Immature natural killer cell (primary cell): ENCODE measurements around the gene CARMIL3. TPM values are rescaled to one million over a fixed set of nuclear protein-coding genes. Genes with fewer than 3 reads are reported as not detected.
"Not testable (repeated sequence)": the region's sequence is repeated elsewhere in the genome, so short reads cannot be mapped to it uniquely, and the experiment has no call there.

Experiments
- DNase-seq, 3 donors: peaks; one replicate each; pipeline ENCODE4 v3.0.0; 2022; ENCODE audit warnings: mixed read lengths in 1 of 3
- H3K27ac Mint-ChIP-seq, 6 donors: one replicate each; pipeline ENCODE4 v1.8.0; 2020; ENCODE audit warnings: mixed read lengths in 6 of 6, mild to moderate bottlenecking in 5 of 6, inconsistent platforms in 4 of 6, moderate library complexity in 3 of 6
- H3K27me3 Mint-ChIP-seq, 3 donors: one replicate each; pipeline ENCODE4 v1.8.0; 2020 to 2021; ENCODE audit warnings: low read depth in 3 of 3, mild to moderate bottlenecking in 3 of 3, mixed read lengths in 3 of 3, moderate library complexity in 3 of 3, inconsistent platforms in 1 of 3
- H3K36me3 Mint-ChIP-seq, 3 donors: one replicate each; pipeline ENCODE4 v1.8.0; 2020; ENCODE audit warnings: mixed read lengths in 3 of 3, inconsistent platforms in 2 of 3, mild to moderate bottlenecking in 2 of 3
- H3K4me1 Mint-ChIP-seq, 2 donors: one replicate each; pipeline ENCODE4 v1.8.0; 2020; ENCODE audit warnings: inconsistent platforms in 2 of 2, mild to moderate bottlenecking in 2 of 2, mixed read lengths in 2 of 2, moderate library complexity in 1 of 2
- H3K4me3 Mint-ChIP-seq, 5 donors: one replicate each; pipeline ENCODE4 v1.8.0; 2020; ENCODE audit warnings: mild to moderate bottlenecking in 5 of 5, mixed read lengths in 5 of 5, inconsistent platforms in 3 of 5, moderate library complexity in 3 of 5
- H3K9me3 Mint-ChIP-seq, 6 donors: one replicate each; pipeline ENCODE4 v1.8.0; 2020; ENCODE audit warnings: mild to moderate bottlenecking in 6 of 6, mixed read lengths in 6 of 6, inconsistent platforms in 4 of 6, moderate library complexity in 3 of 6
- polyA plus RNA-seq, 3 donors: library from polyadenylated mRNA; unstranded; fragments of 300-500 nt; fragmentation: Illumina TruSeq; gene quantifications; one replicate each; pipeline ENCODE4 v1.2.3, GENCODE V29; 2021

CARMIL3 gene, protein sequence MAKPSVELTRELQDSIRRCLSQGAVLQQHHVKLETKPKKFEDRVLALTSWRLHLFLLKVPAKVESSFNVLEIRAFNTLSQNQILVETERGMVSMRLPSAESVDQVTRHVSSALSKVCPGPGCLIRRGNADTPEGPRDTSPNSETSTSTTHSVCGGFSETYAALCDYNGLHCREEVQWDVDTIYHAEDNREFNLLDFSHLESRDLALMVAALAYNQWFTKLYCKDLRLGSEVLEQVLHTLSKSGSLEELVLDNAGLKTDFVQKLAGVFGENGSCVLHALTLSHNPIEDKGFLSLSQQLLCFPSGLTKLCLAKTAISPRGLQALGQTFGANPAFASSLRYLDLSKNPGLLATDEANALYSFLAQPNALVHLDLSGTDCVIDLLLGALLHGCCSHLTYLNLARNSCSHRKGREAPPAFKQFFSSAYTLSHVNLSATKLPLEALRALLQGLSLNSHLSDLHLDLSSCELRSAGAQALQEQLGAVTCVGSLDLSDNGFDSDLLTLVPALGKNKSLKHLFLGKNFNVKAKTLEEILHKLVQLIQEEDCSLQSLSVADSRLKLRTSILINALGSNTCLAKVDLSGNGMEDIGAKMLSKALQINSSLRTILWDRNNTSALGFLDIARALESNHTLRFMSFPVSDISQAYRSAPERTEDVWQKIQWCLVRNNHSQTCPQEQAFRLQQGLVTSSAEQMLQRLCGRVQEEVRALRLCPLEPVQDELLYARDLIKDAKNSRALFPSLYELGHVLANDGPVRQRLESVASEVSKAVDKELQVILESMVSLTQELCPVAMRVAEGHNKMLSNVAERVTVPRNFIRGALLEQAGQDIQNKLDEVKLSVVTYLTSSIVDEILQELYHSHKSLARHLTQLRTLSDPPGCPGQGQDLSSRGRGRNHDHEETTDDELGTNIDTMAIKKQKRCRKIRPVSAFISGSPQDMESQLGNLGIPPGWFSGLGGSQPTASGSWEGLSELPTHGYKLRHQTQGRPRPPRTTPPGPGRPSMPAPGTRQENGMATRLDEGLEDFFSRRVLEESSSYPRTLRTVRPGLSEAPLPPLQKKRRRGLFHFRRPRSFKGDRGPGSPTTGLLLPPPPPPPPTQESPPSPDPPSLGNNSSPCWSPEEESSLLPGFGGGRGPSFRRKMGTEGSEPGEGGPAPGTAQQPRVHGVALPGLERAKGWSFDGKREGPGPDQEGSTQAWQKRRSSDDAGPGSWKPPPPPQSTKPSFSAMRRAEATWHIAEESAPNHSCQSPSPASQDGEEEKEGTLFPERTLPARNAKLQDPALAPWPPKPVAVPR (N-terminal part only)
- polyA plus RNA-seq, result under 1 TPM; 0.09 to 0.82 (median 0.32) TPM

DNA sequence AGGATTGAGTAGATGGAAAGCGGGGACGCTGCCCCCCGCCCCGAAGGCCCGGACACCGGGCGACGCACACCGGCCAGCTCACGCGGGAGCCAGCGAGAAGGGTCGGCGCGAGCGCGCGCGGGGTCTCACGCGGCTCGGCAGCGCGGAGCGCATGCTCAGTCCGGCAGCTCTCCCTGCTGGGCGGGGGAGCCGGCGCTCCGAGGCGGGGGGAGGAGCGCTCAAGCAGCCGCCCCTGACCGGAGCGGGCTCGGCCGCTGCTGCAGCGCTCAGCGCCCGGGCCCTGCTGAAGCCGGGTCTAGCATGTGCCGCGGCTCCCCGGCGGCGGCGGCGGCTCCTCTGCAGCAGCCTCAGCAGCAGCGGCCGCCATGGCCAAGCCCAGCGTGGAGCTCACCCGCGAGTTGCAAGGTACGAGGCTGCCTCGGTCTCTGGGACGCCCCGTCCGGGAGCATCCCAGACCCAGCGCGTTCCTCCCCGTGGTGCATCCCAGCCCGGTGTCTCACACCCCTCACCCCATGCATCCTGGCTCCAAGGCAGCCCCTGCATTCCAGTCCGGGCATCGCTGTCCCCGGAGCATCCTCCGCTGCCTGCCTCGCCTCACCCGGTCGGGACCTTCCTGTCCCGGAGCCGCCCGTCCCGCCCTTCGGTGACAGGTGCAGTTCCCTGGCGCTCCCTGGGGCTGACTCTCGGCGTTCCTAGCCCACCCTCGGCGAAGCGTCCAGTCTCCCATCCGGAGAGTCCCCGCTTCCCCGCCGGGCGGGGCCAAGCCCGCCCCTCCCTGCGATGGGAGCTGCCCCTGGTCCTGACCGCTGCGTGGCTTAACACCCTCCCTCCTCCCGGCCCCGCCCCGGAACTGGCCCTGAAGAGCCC is at the start of gene CARMIL3:
TSS of gene CARMIL3 (plus strand) at position 221 of the 867 bp plus-strand sequence. CDS start at position 366, 145 bp downstream.
- Mint-ChIP-seq H3K27ac (peak within 1 kb of the TSS; percentile 18 to 89 (median 78)), H3K4me3 (peak within 1 kb of the TSS; percentile 83 to 91 (median 90)), H3K4me1 (peaks cover 24 to 25% of the 10 kb centered on the region in 2 donors), H3K27me3 (peaks cover 1 to 9% (median 7%) of the 10 kb centered on the region in 3 donors), H3K36me3 (no peaks in the 10 kb centered on the region), H3K9me3 (no peaks in the 10 kb centered on the region)
- DNase-seq, result peak; percentile 68 to 75 (median 74)

DNA sequence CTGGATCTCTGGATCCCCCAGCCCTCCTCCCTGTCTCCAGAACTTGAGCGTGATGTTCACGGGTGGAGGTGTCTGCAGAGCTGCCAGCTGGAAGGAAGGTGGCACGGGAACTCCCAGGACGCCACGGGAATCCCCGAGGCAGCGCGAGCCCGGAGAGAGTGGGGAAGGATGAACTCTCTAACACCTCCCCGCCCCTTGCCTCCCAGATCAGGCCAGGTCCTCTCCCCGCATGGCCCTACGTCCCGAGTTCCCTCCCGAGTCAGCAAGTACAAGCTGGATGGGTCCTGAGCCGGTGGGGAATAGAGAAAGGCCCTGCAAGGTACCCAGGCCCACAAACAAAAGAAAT is 45.4 kb upstream of the CARMIL3 start:
- H3K27ac Mint-ChIP-seq, H3K9me3 Mint-ChIP-seq, H3K4me1 Mint-ChIP-seq, DNase-seq, H3K27me3 Mint-ChIP-seq, H3K36me3 Mint-ChIP-seq: not testable (repeated sequence)
- peak overlapping the region in 1 of 5 donors; percentile 48 for H3K4me3 Mint-ChIP-seq

DNA sequence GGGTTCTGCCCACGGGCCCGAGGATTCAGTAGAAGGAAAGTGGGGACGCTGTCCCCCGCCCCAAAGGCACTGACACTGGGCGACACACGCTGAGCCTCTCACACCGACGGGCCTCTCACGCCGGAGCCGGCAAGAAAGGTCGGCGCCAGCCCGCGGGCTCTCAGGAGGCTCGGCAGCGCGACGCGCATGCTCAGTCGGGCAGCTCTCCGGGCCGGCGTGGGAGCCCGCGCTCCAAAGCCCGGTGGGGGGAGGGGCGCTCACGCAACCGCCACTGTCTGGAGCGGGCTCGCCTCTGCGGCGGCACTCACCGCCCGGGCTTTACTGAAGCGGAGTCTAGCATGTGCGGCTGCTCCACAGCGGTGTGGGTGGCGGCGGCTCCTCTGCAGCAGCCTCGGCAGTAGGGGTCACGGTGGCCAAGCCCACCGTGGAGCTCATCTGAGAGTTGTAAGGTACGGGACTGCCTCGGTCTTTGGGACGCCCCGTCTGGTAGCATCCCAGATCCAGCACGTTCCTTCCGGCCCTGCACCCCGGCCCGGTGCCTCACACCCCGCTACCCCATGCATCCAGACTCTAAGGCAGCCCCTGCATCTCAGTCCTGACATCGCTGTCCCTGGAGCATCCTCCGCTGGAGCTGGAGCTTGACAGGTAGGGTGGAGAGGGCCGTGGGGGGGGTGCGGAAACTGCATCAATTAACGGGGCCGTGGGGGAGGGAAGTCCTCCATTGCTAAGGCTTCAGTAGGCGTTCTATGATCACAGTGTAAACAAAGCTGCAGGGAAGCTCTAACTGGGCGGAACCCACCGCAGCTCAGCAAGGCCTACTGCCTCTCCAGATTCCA is 44.8 kb upstream of the CARMIL3 start:
- H3K4me3 Mint-ChIP-seq, result peak overlapping the region; percentile 62 to 88 (median 83)
- H3K4me1 Mint-ChIP-seq, H3K9me3 Mint-ChIP-seq, H3K27me3 Mint-ChIP-seq, H3K36me3 Mint-ChIP-seq: not testable (repeated sequence)
- H3K27ac Mint-ChIP-seq, result peak overlapping the region in 4 of 6 donors; percentile 78 to 87 (median 82)
- DNase-seq, result peak; percentile 61 to 77 (median 75)

DNA sequence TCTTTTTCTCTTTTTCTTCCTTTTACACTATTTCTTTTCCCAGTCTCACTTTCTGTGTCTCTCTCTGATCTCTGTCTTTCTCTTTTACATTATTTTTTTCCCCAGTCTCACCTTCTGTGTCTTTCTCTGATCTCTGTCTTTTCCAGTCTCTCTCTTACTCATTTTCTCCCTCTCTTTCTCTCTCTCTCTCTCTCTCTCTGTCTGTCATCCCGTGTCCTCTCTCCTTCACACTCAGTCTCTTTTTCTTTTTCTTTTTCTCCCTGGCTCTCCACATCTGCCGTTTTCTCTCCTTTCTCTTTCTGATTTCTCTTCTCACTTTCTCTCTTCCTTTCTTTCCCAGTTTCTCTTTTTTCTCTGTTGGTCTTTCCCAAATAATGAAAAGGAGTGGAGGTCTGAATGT is 40.8 kb upstream of the CARMIL3 start:
- no peak for DNase-seq
- H3K36me3 Mint-ChIP-seq, result no peaks in the 10 kb centered on the region
- H3K4me3 Mint-ChIP-seq, result no peak overlapping the region
- H3K9me3 Mint-ChIP-seq, result no peaks in the 10 kb centered on the region
- peak overlapping the region in 5 of 6 donors; percentile 17 to 44 (median 33) for H3K27ac Mint-ChIP-seq
- peaks cover 0 to 2% (median 0%) of the 10 kb centered on the region in 3 donors for H3K27me3 Mint-ChIP-seq
- peaks cover 4 to 6% of the 10 kb centered on the region in 2 donors for H3K4me1 Mint-ChIP-seq

DNA sequence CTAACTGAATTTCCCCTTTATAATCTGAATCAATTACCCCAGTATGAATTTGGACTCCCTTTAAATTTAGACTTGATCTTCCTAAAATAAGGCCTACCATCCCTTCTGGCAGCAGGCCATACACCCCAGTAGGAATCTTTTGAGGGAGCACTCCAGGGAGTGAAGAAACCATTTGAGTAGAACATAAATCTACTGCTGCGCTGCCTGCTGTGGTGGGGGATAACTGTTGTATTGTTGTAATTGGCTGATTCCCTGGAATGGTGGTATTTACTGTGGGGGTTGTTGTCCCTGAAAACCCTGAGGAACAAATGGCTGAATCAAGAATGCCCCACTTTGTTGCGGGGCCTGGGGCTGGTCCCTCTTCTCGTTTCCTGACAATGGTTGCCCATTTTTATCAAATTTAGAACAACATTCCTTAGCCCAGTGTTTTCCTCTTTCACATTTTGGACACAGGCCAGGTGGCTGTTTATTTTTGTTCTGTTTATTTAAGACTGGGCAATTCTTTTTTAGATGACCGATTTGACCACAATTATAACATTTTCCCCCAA is 39.0 kb upstream of the CARMIL3 start:
- DNase-seq, H3K4me1 Mint-ChIP-seq, H3K9me3 Mint-ChIP-seq, H3K27ac Mint-ChIP-seq, H3K4me3 Mint-ChIP-seq, H3K36me3 Mint-ChIP-seq, H3K27me3 Mint-ChIP-seq: not testable (repeated sequence)

GRCh38 chr14:24013654-24014514 is 37.9 kb upstream of the CARMIL3 start:
- DNase-seq, result peak; percentile 52 to 76 (median 71)
- Mint-ChIP-seq H3K9me3 (no peaks in the 10 kb centered on the region), H3K4me3 (no peak overlapping the region), H3K27me3 (peaks cover 0 to 8% (median 3%) of the 10 kb centered on the region in 3 donors), H3K27ac (no peak overlapping the region), H3K4me1 (peaks cover 3 to 6% of the 10 kb centered on the region in 2 donors), H3K36me3 (no peaks in the 10 kb centered on the region)

GRCh38 chr14:24015745-24016144 is 36.1 kb upstream of the CARMIL3 start:
- H3K36me3 Mint-ChIP-seq, H3K4me3 Mint-ChIP-seq, H3K27me3 Mint-ChIP-seq, H3K4me1 Mint-ChIP-seq, H3K9me3 Mint-ChIP-seq, DNase-seq: not testable (repeated sequence)
- peak overlapping the region in 2 of 6 donors; percentile 5 to 28 for H3K27ac Mint-ChIP-seq

DNA sequence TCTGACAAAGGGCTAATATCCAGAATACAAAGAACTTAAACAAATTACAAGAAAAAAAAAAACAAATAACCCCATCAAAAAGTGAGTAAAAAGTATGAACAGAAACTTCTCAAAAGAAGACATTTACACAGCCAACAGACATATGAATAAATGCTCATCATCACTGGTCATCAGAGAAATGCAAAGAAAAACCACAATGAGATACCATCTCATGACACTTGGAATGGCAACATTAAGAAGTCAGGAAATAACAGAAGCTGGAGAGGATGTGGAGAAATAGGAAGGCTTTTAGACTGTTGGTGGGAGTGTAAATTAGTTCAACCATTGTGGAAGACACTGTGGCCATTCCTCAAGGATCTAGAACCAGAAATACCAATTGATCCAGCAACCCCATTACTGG is 32.8 kb upstream of the CARMIL3 start:
- H3K27me3 Mint-ChIP-seq, H3K9me3 Mint-ChIP-seq, H3K4me1 Mint-ChIP-seq, H3K36me3 Mint-ChIP-seq, DNase-seq, H3K27ac Mint-ChIP-seq, H3K4me3 Mint-ChIP-seq: not testable (repeated sequence)

GRCh38 chr14:24019944-24020343 is 31.9 kb upstream of the CARMIL3 start:
- H3K9me3 Mint-ChIP-seq, H3K4me3 Mint-ChIP-seq, H3K27ac Mint-ChIP-seq, H3K27me3 Mint-ChIP-seq, H3K36me3 Mint-ChIP-seq, DNase-seq, H3K4me1 Mint-ChIP-seq: not testable (repeated sequence)

DNA sequence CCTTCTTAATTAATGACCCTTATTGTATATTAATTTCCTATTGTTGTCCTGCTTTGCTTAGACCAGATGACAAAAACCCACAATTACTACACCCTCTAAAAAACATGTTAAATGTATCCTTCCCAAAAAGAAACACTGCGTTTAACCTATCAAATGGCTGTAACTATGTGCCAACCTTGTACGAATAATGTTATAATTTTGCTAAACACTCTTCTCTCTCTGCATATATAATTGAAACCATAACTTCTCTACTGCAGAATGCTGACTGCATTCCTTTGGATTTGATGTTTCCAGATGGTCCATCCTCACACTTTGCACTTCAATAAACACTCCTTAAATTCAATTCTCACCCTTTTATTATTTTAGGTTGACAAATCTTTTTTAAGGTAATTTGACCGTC is 31.3 kb upstream of the CARMIL3 start:
- H3K27me3 Mint-ChIP-seq, H3K4me3 Mint-ChIP-seq, H3K36me3 Mint-ChIP-seq, H3K9me3 Mint-ChIP-seq, H3K27ac Mint-ChIP-seq, H3K4me1 Mint-ChIP-seq, DNase-seq: not testable (repeated sequence)

DNA sequence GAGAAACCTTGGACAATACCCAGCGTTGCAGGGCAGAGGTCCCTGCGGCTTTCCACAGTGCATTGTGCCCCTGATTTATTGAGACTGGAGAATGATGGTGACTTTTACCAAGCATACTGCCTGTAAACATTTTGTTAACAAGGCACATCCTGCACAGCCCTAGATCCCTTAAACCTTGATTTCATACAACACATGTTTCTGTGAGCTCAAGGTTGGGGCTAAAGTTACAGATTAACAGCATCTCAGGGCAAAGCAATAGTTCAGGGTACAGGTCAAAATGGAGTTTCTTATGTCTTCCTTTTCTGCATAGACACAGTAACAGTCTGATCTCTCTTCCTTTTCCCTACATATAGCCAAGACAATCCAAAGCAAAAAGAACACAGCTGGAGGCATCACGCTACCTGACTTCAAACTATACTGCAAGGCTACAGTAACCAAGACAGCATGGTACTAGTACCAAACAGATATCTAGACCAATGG is 26.8 kb upstream of the CARMIL3 start:
- not testable (repeated sequence) for H3K9me3 Mint-ChIP-seq, H3K27me3 Mint-ChIP-seq, H3K36me3 Mint-ChIP-seq, DNase-seq, H3K27ac Mint-ChIP-seq, H3K4me1 Mint-ChIP-seq, H3K4me3 Mint-ChIP-seq
